Measurements from ENCODE around the gene PI16. TPM values are rescaled to one million over a fixed set of nuclear protein-coding genes. Genes with fewer than 3 reads are reported as not detected.

Gene PI16
- total RNA-seq, 1 experiment from 2014 or later = not detected

DNA sequence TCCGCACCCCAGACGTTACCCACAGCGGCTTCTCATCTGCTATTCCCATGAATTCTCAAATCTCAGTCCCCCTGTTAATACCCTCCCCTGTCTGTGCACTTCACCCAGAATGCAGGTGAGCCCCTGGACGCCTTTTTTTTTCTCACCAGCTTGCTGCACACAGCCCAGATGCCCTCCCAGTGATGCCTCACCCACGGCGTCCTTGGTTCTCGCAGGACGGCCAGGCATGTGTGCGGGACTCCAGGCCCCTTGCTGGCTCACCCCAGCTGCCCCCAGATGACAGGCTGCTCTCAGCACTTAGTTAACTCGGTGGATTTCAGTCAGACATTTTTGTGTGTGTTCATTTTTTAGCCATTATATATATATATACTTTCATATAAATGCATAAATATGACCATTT lies 25.4 kb upstream of the PI16 start:
- Histone ChIP-seq H3K27me3 (ENCODE audit: control insufficient read depth, insufficient read depth, low read length) (no peaks in the 10 kb centered on the region), H3K4me1 (ENCODE audit: control insufficient read depth, insufficient read depth, low read length) (no peaks in the 10 kb centered on the region), H3K9me3 (ENCODE audit: control insufficient read depth, insufficient read depth, low read depth, low read length) (no peaks in the 10 kb centered on the region), H3K27ac (ENCODE audit: low read length) (no peak overlapping the region), H3K36me3 (ENCODE audit: control insufficient read depth, insufficient read depth, low read length) (no peaks in the 10 kb centered on the region), H3K4me3 (ENCODE audit: low read depth in 2 of 2, low read length in 2 of 2) (no peak overlapping the region)
- ChIA-PET POLR2A (no interaction called here), CTCF (no interaction called here)
- no peak for ATAC-seq
- intact Hi-C loops (cut with micrococcal nuclease; ENCODE audit: unreplicated experiment) = no loop called here
- no peak for TF ChIP-seq POLR2AphosphoS5 (IDR thresholded peaks at IDR 0.05; ENCODE audit: low read depth, low read length)
- no TSS peak for BruUV-seq (replicated peaks)
- DNase-seq (ENCODE audit: low read depth, low spot score) = no peak
- in situ Hi-C loops (cut with HindIII; ENCODE audit: low pct_unique_long_range_greater_than_20kb, low sequenced_read_pairs) = no loop called here

DNA sequence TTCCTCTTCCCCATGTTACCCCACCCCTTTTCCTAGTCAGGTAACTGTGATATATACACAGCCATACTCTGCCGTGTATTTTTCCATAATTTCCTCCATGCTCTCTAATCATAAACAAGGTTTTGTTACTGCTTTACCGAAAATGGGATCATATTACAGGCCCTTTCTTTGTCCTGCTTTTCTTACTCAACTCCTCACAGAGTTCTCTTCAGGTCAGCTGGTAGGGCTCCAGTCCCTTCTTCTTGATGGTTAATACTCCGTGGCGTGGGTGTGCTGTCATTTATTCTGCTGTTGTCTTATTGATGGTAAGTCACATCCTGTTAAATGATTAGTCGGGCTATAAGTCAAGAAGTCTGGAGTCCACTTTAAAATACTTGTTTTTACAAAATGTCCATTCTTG lies 24.9 kb upstream of the PI16 start:
- no TSS peak for BruUV-seq (replicated peaks)
- POLR2A ChIA-PET = no interaction called here
- no peaks in the 10 kb centered on the region for H3K36me3 ChIP-seq (ENCODE audit: control insufficient read depth, insufficient read depth, low read length)
- H3K27ac ChIP-seq (ENCODE audit: low read length) = no peak overlapping the region
- H3K4me1 ChIP-seq (ENCODE audit: control insufficient read depth, insufficient read depth, low read length) = no peaks in the 10 kb centered on the region
- in situ Hi-C loops (cut with HindIII; ENCODE audit: low pct_unique_long_range_greater_than_20kb, low sequenced_read_pairs) = no loop called here
- intact Hi-C loops (cut with micrococcal nuclease; ENCODE audit: unreplicated experiment) = no loop called here
- ATAC-seq = no peak; the same call in 1 of the 2 replicates
- no peaks in the 10 kb centered on the region for H3K9me3 ChIP-seq (ENCODE audit: control insufficient read depth, insufficient read depth, low read depth, low read length)
- no peaks in the 10 kb centered on the region for H3K27me3 ChIP-seq (ENCODE audit: control insufficient read depth, insufficient read depth, low read length)
- TF ChIP-seq, protein P1, sequence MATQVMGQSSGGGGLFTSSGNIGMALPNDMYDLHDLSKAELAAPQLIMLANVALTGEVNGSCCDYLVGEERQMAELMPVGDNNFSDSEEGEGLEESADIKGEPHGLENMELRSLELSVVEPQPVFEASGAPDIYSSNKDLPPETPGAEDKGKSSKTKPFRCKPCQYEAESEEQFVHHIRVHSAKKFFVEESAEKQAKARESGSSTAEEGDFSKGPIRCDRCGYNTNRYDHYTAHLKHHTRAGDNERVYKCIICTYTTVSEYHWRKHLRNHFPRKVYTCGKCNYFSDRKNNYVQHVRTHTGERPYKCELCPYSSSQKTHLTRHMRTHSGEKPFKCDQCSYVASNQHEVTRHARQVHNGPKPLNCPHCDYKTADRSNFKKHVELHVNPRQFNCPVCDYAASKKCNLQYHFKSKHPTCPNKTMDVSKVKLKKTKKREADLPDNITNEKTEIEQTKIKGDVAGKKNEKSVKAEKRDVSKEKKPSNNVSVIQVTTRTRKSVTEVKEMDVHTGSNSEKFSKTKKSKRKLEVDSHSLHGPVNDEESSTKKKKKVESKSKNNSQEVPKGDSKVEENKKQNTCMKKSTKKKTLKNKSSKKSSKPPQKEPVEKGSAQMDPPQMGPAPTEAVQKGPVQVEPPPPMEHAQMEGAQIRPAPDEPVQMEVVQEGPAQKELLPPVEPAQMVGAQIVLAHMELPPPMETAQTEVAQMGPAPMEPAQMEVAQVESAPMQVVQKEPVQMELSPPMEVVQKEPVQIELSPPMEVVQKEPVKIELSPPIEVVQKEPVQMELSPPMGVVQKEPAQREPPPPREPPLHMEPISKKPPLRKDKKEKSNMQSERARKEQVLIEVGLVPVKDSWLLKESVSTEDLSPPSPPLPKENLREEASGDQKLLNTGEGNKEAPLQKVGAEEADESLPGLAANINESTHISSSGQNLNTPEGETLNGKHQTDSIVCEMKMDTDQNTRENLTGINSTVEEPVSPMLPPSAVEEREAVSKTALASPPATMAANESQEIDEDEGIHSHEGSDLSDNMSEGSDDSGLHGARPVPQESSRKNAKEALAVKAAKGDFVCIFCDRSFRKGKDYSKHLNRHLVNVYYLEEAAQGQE (IDR thresholded peaks at IDR 0.05; ENCODE audit: insufficient read depth in 1 of 2, low read depth in 2 of 2, low read length in 1 of 2) = no peak
- CTCF ChIA-PET = no interaction called here
- H3K4me3 ChIP-seq (ENCODE audit: low read depth in 2 of 2, low read length in 2 of 2) = no peak overlapping the region
- no peak for DNase-seq (ENCODE audit: low read depth, low spot score)

DNA sequence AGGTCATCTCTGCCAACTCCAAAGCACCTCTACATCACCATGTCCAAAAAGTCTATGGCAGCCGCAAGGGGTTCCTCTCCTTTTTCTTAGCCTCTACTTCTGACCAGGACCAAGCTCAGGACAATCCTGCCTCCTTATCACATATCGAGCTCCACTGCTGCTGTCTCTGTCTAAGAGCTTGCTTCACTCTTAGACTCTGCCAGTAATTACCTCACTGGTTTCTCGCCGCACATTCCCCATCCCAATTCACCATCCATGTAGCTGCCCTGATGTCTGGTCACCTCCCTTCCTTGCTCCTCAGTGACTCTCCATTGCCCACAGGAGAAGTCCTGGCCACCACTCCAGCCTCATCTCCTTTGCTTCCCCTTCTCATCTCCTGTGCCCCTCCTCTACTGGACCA lies 24.1 kb upstream of the PI16 start:
- in situ Hi-C loops (cut with HindIII; ENCODE audit: low pct_unique_long_range_greater_than_20kb, low sequenced_read_pairs) = no loop called here
- intact Hi-C loops (cut with micrococcal nuclease; ENCODE audit: unreplicated experiment) = no loop called here
- ATAC-seq = no peak
- TF ChIP-seq, protein P2, sequence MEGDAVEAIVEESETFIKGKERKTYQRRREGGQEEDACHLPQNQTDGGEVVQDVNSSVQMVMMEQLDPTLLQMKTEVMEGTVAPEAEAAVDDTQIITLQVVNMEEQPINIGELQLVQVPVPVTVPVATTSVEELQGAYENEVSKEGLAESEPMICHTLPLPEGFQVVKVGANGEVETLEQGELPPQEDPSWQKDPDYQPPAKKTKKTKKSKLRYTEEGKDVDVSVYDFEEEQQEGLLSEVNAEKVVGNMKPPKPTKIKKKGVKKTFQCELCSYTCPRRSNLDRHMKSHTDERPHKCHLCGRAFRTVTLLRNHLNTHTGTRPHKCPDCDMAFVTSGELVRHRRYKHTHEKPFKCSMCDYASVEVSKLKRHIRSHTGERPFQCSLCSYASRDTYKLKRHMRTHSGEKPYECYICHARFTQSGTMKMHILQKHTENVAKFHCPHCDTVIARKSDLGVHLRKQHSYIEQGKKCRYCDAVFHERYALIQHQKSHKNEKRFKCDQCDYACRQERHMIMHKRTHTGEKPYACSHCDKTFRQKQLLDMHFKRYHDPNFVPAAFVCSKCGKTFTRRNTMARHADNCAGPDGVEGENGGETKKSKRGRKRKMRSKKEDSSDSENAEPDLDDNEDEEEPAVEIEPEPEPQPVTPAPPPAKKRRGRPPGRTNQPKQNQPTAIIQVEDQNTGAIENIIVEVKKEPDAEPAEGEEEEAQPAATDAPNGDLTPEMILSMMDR (IDR thresholded peaks at IDR 0.05) = no peak
- TF ChIP-seq SIN3A (IDR thresholded peaks at IDR 0.05; ENCODE audit: borderline replicate concordance, insufficient read depth, low read depth, low read length) (no peak), TCF7L2 (IDR thresholded peaks at IDR 0.05; ENCODE audit: low read depth, low read length) (no peak), POLR2AphosphoS5 (IDR thresholded peaks at IDR 0.05; ENCODE audit: low read depth, low read length) (no peak)
- TF ChIP-seq, protein P1 (IDR thresholded peaks at IDR 0.05; ENCODE audit: insufficient read depth in 1 of 2, low read depth in 2 of 2, low read length in 1 of 2) = no peak
- H3K27me3 ChIP-seq (ENCODE audit: control insufficient read depth, insufficient read depth, low read length) = no peaks in the 10 kb centered on the region
- no peak overlapping the region for H3K4me3 ChIP-seq (ENCODE audit: low read depth in 2 of 2, low read length in 2 of 2)
- H3K27ac ChIP-seq (ENCODE audit: low read length) = no peak overlapping the region
- H3K4me1 ChIP-seq (ENCODE audit: control insufficient read depth, insufficient read depth, low read length) = no peaks in the 10 kb centered on the region
- CTCF ChIA-PET = no interaction called here
- POLR2A ChIA-PET = no interaction called here
- BruUV-seq (replicated peaks) = no TSS peak
- H3K36me3 ChIP-seq (ENCODE audit: control insufficient read depth, insufficient read depth, low read length) = no peaks in the 10 kb centered on the region
- no peaks in the 10 kb centered on the region for H3K9me3 ChIP-seq (ENCODE audit: control insufficient read depth, insufficient read depth, low read depth, low read length)
- no peak for DNase-seq (ENCODE audit: low read depth, low spot score)

All from Panc1 (cell line).